GM23338 (cell line): Measurements from ENCODE around the gene SORD.
"Not testable (repeated sequence)": the region's sequence is repeated elsewhere in the genome, so short reads cannot be mapped to it uniquely, and the experiment has no call there.

Experiments
- CREB1 ChIP-seq: fragments of 250-450 bp; sonication (Bioruptor Pico); IDR thresholded peaks from 2 replicates; pipeline ENCODE4 v1.5.0; 2020; ENCODE audit warnings: low read depth, mild to moderate bottlenecking, moderate library complexity
- CTCF ChIP-seq, 2 experiments: fragments of 200-600 bp in 1 of 2; sonication (generic) in 1 of 2; conservative IDR thresholded peaks; 2 replicates each; pipeline versions ENCODE4 v1.5.1 to v1.6.1; 2016 to 2017; ENCODE audit warnings: antibody characterized with exemption in 2 of 2, low read depth in 2 of 2, mild to moderate bottlenecking in 2 of 2, moderate library complexity in 1 of 2
- ETS1 ChIP-seq: IDR thresholded peaks from 2 replicates; pipeline ENCODE4 v1.6.1; 2016; ENCODE audit warnings: antibody characterized with exemption
- EZH2 ChIP-seq: fragments of 200-600 bp; sonication (generic); IDR thresholded peaks from one replicate; pipeline ENCODE4 v1.8.0; 2017; ENCODE audit warnings: antibody characterized with exemption, mild to moderate bottlenecking, low read depth; ENCODE audit not compliant: unreplicated experiment
- EZH2phosphoT487 ChIP-seq: fragments of 200-600 bp; sonication (generic); IDR thresholded peaks from one replicate; pipeline ENCODE4 v1.8.1; 2018; ENCODE audit warnings: antibody characterized with exemption; ENCODE audit not compliant: unreplicated experiment
- JUNB ChIP-seq: IDR thresholded peaks from one replicate; pipeline ENCODE4 v1.6.1; 2016; ENCODE audit warnings: antibody characterized with exemption; ENCODE audit not compliant: unreplicated experiment
- POLR2AphosphoS5 ChIP-seq: IDR thresholded peaks from 2 replicates; pipeline ENCODE4 v1.6.1; 2016; ENCODE audit warnings: antibody characterized with exemption, low read depth
- REST ChIP-seq: IDR thresholded peaks from one replicate; pipeline ENCODE4 v1.6.1; 2018; ENCODE audit warnings: antibody characterized with exemption; ENCODE audit not compliant: unreplicated experiment
- ZNF462 ChIP-seq: fragments of 250-450 bp; sonication (Bioruptor Pico); IDR thresholded peaks from 2 replicates; pipeline ENCODE4 v1.5.0; 2020; ENCODE audit warnings: mild to moderate bottlenecking, moderate library complexity

GRCh38 chr15:45042859-45043258, 19.9 kb downstream of the SORD start:
- TF ChIP-seq CTCF (conservative IDR thresholded peaks at IDR 0.05; ENCODE audit: low read depth in 2 of 2); CREB1 (CRISPR knock-in tag); EZH2; ZNF462 (CRISPR knock-in tag); POLR2AphosphoS5; EZH2phosphoT487; REST; ETS1; JUNB: not testable (repeated sequence)
